GM10266 (cell line): Measurements from ENCODE around the gene GP2.
A peak's percentile ranks its signal among the peaks of the same experiment; 100 is the strongest.

Experiments
- DNase-seq: peaks from one replicate; pipeline ENCODE4 v3.0.0; 2012; ENCODE audit errors: extremely low spot score
- CTCF ChIP-seq: IDR thresholded peaks from 2 replicates; pipeline ENCODE4 v1.5.1; 2012; ENCODE audit warnings: mild to moderate bottlenecking, low read depth; ENCODE audit not compliant: control insufficient read depth, insufficient read depth; ENCODE audit errors: missing control alignments

The GP2 gene

DNA sequence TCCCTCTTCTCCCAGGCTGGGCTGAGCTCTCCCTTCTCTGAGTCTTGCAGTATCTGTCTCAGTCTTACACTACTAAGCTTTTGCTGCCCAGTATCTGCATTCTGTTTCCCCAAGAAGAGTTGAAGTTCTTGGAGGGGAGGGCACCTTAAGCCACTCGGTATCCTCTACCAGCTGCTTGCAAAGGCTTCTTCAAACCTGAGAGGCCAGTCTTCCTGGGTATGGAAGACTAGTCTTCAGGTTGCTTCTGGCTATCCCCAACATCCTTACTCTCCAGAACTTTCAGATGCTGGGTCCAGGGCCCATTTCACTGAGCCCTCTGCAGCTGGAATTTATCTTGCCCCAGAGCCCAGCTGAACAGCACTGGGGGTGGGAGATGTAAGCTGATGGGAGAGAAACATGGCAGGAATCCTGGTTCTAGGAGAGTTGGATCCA lies 20.1 kb downstream of the GP2 start:
- no peak for TF ChIP-seq CTCF
- DNase-seq: no peak

GRCh38 chr16:20306401-20306800 lies 20.9 kb downstream of the GP2 start:
- no peak for TF ChIP-seq CTCF
- no peak for DNase-seq

GRCh38 chr16:20303012-20303411 lies 24.3 kb downstream of the GP2 start:
- no peak for TF ChIP-seq CTCF
- DNase-seq: no peak

DNA sequence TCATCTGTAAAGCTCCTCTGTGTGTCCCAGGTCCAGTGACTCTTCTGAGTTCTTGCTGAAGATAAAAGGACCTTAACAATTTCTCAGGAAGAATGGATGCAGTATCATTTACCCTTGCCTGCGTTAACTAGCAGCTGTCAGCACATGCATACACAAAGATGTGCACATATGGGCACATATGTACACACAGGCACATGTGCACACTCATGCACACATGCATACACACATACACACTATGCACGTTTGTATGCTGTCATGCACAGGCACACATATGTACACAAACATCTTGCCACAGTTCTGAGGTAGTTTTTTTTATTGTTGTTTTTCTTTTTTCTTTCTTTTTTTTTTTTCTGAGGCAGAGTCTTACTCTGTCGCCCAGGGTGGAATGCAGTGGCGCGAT lies 24.9 kb downstream of the GP2 start:
- no peak for TF ChIP-seq CTCF
- no peak for DNase-seq

DNA sequence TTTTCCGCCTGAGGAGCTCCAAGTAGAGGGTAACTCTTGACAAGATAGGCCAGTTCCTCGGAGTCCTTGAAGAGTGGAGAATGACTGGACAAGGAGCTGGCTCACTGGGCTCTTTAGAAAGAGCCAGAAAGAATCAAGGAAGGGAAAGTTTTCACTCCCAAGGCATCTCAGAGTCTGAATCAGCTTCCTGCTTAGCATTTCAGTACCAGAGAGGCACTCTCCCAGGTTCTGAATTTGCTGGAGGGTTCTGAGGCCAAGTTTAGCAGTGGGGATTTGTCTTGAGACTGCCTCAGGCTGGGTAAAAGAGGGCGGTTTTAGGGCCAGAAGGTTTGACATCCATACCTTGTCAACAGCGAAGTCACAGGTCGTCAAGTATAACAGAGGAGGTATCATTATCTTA lies 25.5 kb downstream of the GP2 start:
- no peak for DNase-seq

GRCh38 chr16:20300312-20301097 lies 26.8 kb downstream of the GP2 start:
- peak; percentile 61 for DNase-seq
- peak; percentile 84 for TF ChIP-seq CTCF

More for the DNA sequence above, 25.5 kb downstream of the GP2 start:
- no peak for TF ChIP-seq CTCF

- no peak for DNase-seq
- TF ChIP-seq CTCF: no peak
These were observed 28.9 kb downstream of the GP2 start for GRCh38 chr16:20298452-20298851.
